ENCODE measurements around the gene KRAS. TPM values are rescaled to one million over a fixed set of nuclear protein-coding genes. Genes with fewer than 3 reads are reported as not detected.

The KRAS gene
- total RNA-seq, 4 donors from 2014 or later, result 4.6 to 39.5 (median 23.8) TPM

- intact Hi-C loops (cut with DNase I; ENCODE audit: low total_unique reads), result no loop called here
- no peaks in the 10 kb centered on the region for H3K4me1 ChIP-seq
Measured at GRCh38 chr12:25264114-25264513, 13.4 kb upstream of the KRAS start.

GRCh38 chr12:25263594-25263993, 12.9 kb upstream of the KRAS start:
- intact Hi-C loops (cut with DNase I; ENCODE audit: low total_unique reads), result no loop called here

More at GRCh38 chr12:25264114-25264513, 13.4 kb upstream of the KRAS start:
- no peaks in the 10 kb centered on the region for H3K27me3 ChIP-seq
- no peak overlapping the region for H3K27ac ChIP-seq
- H3K9me3 ChIP-seq, result no peaks in the 10 kb centered on the region
- no peak for TF ChIP-seq POLR2A (IDR thresholded peaks at IDR 0.05)
- no peak for TF ChIP-seq CTCF (IDR thresholded peaks at IDR 0.05)
- no peak overlapping the region for H3K4me3 ChIP-seq
- H3K36me3 ChIP-seq, result no peaks in the 10 kb centered on the region
- DNase-seq, result no peak

GRCh38 chr12:25262389-25263074, 11.8 kb upstream of the KRAS start:
- Histone ChIP-seq H3K4me1 (no peaks in the 10 kb centered on the region), H3K4me3 (no peak overlapping the region), H3K36me3 (no peaks in the 10 kb centered on the region), H3K9me3 (no peaks in the 10 kb centered on the region), H3K27me3 (no peaks in the 10 kb centered on the region), H3K27ac (no peak overlapping the region)
- DNase-seq, result no peak
- no peak for TF ChIP-seq CTCF (IDR thresholded peaks at IDR 0.05)
- no peak for TF ChIP-seq POLR2A (IDR thresholded peaks at IDR 0.05)
- intact Hi-C loops (cut with DNase I; ENCODE audit: low total_unique reads), result no loop called here

More at GRCh38 chr12:25263594-25263993, 12.9 kb upstream of the KRAS start:
- Histone ChIP-seq H3K4me3 (no peak overlapping the region), H3K36me3 (no peaks in the 10 kb centered on the region), H3K9me3 (no peaks in the 10 kb centered on the region), H3K27me3 (no peaks in the 10 kb centered on the region), H3K4me1 (no peaks in the 10 kb centered on the region), H3K27ac (no peak overlapping the region)
- TF ChIP-seq POLR2A (IDR thresholded peaks at IDR 0.05) (no peak), CTCF (IDR thresholded peaks at IDR 0.05) (no peak)
- DNase-seq, result no peak

- DNase-seq, result no peak
- no peaks in the 10 kb centered on the region for H3K4me1 ChIP-seq
- H3K9me3 ChIP-seq, result no peaks in the 10 kb centered on the region
- intact Hi-C loops (cut with DNase I; ENCODE audit: low total_unique reads), result no loop called here
- H3K36me3 ChIP-seq, result no peaks in the 10 kb centered on the region
- H3K27ac ChIP-seq, result no peak overlapping the region
- no peak overlapping the region for H3K4me3 ChIP-seq
- no peaks in the 10 kb centered on the region for H3K27me3 ChIP-seq
- TF ChIP-seq POLR2A (IDR thresholded peaks at IDR 0.05) (no peak), CTCF (IDR thresholded peaks at IDR 0.05) (no peak)
Measured at GRCh38 chr12:25257590-25258324, 7.0 kb upstream of the KRAS start.

GRCh38 chr12:25256826-25257225, 6.1 kb upstream of the KRAS start:
- H3K27ac ChIP-seq, result no peak overlapping the region

More at GRCh38 chr12:25256826-25257225, 6.1 kb upstream of the KRAS start:
- no peaks in the 10 kb centered on the region for H3K4me1 ChIP-seq
- intact Hi-C loops (cut with DNase I; ENCODE audit: low total_unique reads), result no loop called here
- TF ChIP-seq POLR2A (IDR thresholded peaks at IDR 0.05), result no peak
- no peak for TF ChIP-seq CTCF (IDR thresholded peaks at IDR 0.05)
- H3K4me3 ChIP-seq, result no peak overlapping the region
- H3K27me3 ChIP-seq, result no peaks in the 10 kb centered on the region
- no peak for DNase-seq
- no peaks in the 10 kb centered on the region for H3K9me3 ChIP-seq
- H3K36me3 ChIP-seq, result no peaks in the 10 kb centered on the region
